Immature natural killer cell (primary cell): Measurements from ENCODE around the gene OR3A1. TPM values are rescaled to one million over a fixed set of nuclear protein-coding genes. Genes with fewer than 3 reads are reported as not detected.
"Not testable (repeated sequence)": the region's sequence is repeated elsewhere in the genome, so short reads cannot be mapped to it uniquely, and the experiment has no call there.

Experiments
- DNase-seq, 3 donors: peaks; one replicate each; pipeline ENCODE4 v3.0.0; 2022; ENCODE audit warnings: mixed read lengths in 1 of 3
- H3K27ac Mint-ChIP-seq, 6 donors: one replicate each; pipeline ENCODE4 v1.8.0; 2020; ENCODE audit warnings: mixed read lengths in 6 of 6, mild to moderate bottlenecking in 5 of 6, inconsistent platforms in 4 of 6, moderate library complexity in 3 of 6
- H3K27me3 Mint-ChIP-seq, 3 donors: one replicate each; pipeline ENCODE4 v1.8.0; 2020 to 2021; ENCODE audit warnings: low read depth in 3 of 3, mild to moderate bottlenecking in 3 of 3, mixed read lengths in 3 of 3, moderate library complexity in 3 of 3, inconsistent platforms in 1 of 3
- H3K36me3 Mint-ChIP-seq, 3 donors: one replicate each; pipeline ENCODE4 v1.8.0; 2020; ENCODE audit warnings: mixed read lengths in 3 of 3, inconsistent platforms in 2 of 3, mild to moderate bottlenecking in 2 of 3
- H3K4me1 Mint-ChIP-seq, 2 donors: one replicate each; pipeline ENCODE4 v1.8.0; 2020; ENCODE audit warnings: inconsistent platforms in 2 of 2, mild to moderate bottlenecking in 2 of 2, mixed read lengths in 2 of 2, moderate library complexity in 1 of 2
- H3K4me3 Mint-ChIP-seq, 5 donors: one replicate each; pipeline ENCODE4 v1.8.0; 2020; ENCODE audit warnings: mild to moderate bottlenecking in 5 of 5, mixed read lengths in 5 of 5, inconsistent platforms in 3 of 5, moderate library complexity in 3 of 5
- H3K9me3 Mint-ChIP-seq, 6 donors: one replicate each; pipeline ENCODE4 v1.8.0; 2020; ENCODE audit warnings: mild to moderate bottlenecking in 6 of 6, mixed read lengths in 6 of 6, inconsistent platforms in 4 of 6, moderate library complexity in 3 of 6
- polyA plus RNA-seq, 3 donors: library from polyadenylated mRNA; unstranded; fragments of 300-500 nt; fragmentation: Illumina TruSeq; gene quantifications; one replicate each; pipeline ENCODE4 v1.2.3, GENCODE V29; 2021

The OR3A1 gene
- not detected for polyA plus RNA-seq

DNA sequence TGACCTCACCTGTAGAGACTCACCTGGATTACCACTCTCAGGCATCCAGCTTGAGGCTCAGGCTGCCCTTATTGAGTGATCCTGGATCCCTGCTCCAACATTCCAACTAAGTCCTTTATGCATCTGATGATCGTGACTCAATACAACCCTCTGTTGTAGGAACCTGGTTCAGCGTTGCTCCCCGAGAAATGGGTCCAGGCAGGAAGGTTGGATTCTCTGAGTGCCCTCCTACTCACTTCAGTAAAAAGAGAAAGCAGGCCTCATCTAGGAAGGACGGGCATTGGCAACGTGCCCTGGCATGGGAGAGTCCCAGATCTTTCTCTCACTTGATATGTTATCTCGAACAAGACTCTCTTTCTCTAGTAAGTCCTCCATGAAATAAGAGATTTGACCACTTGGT is at the start of gene OR3A1:
TSS of gene OR3A1 (minus strand) at position 101 of the 400 bp plus-strand sequence. CDS start 5,778 bp downstream, outside the sequence.
- no peak for DNase-seq
- Mint-ChIP-seq H3K9me3 (no peaks in the 10 kb centered on the region), H3K4me1 (no peaks in the 10 kb centered on the region), H3K27ac (no peak within 1 kb of the TSS), H3K36me3 (no peaks in the 10 kb centered on the region), H3K27me3 (peaks cover 2 to 13% (median 7%) of the 10 kb centered on the region in 3 donors), H3K4me3 (no peak within 1 kb of the TSS)

- H3K4me1 Mint-ChIP-seq, DNase-seq: not testable (repeated sequence)
- peaks cover 2 to 21% (median 3%) of the 10 kb centered on the region in 3 donors for H3K27me3 Mint-ChIP-seq
Measured at GRCh38 chr17:3342782-3343181, 44.6 kb upstream of the OR3A1 start.

GRCh38 chr17:3335876-3336275 is 37.7 kb upstream of the OR3A1 start:
- no peak overlapping the region for H3K27ac Mint-ChIP-seq
- H3K27me3 Mint-ChIP-seq: peaks cover 3 to 20% (median 10%) of the 10 kb centered on the region in 3 donors
- no peaks in the 10 kb centered on the region for H3K4me1 Mint-ChIP-seq
- DNase-seq: no peak
- H3K9me3 Mint-ChIP-seq: peaks cover 0 to 5% (median 2%) of the 10 kb centered on the region in 6 donors
- no peaks in the 10 kb centered on the region for H3K36me3 Mint-ChIP-seq
- no peak overlapping the region for H3K4me3 Mint-ChIP-seq

More at GRCh38 chr17:3342782-3343181, 44.6 kb upstream of the OR3A1 start:
- not testable (repeated sequence) for H3K27ac Mint-ChIP-seq, H3K4me3 Mint-ChIP-seq, H3K36me3 Mint-ChIP-seq
- peaks cover 5 to 16% (median 10%) of the 10 kb centered on the region in 6 donors for H3K9me3 Mint-ChIP-seq

GRCh38 chr17:3318336-3318735 is 20.2 kb upstream of the OR3A1 start:
- H3K9me3 Mint-ChIP-seq: peaks cover 0 to 2% (median 0%) of the 10 kb centered on the region in 6 donors
- H3K27me3 Mint-ChIP-seq: peaks cover 0 to 10% (median 6%) of the 10 kb centered on the region in 3 donors
- no peaks in the 10 kb centered on the region for H3K36me3 Mint-ChIP-seq
- no peaks in the 10 kb centered on the region for H3K4me1 Mint-ChIP-seq
- H3K4me3 Mint-ChIP-seq: no peak overlapping the region
- no peak overlapping the region for H3K27ac Mint-ChIP-seq
- no peak for DNase-seq

- Mint-ChIP-seq H3K4me1 (no peaks in the 10 kb centered on the region), H3K9me3 (peaks cover 0 to 2% (median 0%) of the 10 kb centered on the region in 6 donors), H3K27me3 (peaks cover 0 to 6% (median 6%) of the 10 kb centered on the region in 3 donors), H3K4me3 (no peak overlapping the region), H3K36me3 (no peaks in the 10 kb centered on the region), H3K27ac (no peak overlapping the region)
- no peak for DNase-seq
Measured at GRCh38 chr17:3316836-3317235, 18.7 kb upstream of the OR3A1 start.

DNA sequence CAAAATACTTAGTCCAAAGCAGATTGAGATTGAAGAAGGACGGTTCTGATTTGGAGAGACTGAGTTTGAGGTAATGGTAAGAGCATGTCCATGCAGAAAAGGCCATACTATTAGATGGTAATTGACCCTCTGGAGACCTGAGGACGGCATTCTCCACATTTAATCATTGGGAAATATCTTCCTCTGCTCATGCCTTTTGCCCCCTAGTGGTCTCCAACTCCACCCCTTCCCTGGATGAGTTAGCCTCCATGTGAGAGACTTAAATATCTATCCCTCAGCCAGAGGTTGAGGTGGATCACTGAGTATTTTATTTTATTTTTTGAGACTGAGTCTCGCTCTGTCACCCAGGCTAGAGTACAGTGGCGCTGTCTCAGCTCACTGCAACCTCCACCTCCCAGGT is 10.4 kb upstream of the OR3A1 start:
- H3K27ac Mint-ChIP-seq: no peak overlapping the region
- no peaks in the 10 kb centered on the region for H3K9me3 Mint-ChIP-seq
- DNase-seq: no peak
- H3K27me3 Mint-ChIP-seq: peaks cover 3 to 8% (median 7%) of the 10 kb centered on the region in 3 donors
- no peaks in the 10 kb centered on the region for H3K36me3 Mint-ChIP-seq
- H3K4me3 Mint-ChIP-seq: no peak overlapping the region
- H3K4me1 Mint-ChIP-seq: no peaks in the 10 kb centered on the region

DNA sequence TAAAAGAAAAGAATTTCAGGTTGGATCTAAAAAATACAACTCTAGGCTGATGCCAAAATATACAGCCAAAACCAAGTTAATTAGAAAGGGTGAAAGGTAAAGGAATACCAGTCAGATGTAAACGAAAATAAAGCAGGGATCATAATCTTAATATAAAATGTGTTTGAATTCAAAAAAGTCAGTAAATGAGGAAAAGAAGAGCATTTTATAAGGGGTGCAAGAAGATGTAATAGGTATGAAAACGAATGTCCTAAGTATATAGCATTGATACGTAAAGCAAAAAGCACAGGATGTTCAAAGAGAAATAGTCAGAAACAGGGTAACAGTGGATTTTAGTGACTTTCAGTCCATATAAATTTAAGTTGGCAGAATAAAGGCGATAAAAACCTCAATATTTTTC is 2.5 kb downstream of the OR3A1 start:
- no peak for DNase-seq
- peaks cover 2 to 20% (median 5%) of the 10 kb centered on the region in 3 donors for H3K27me3 Mint-ChIP-seq
- no peaks in the 10 kb centered on the region for H3K9me3 Mint-ChIP-seq
- H3K4me3 Mint-ChIP-seq: no peak overlapping the region
- no peaks in the 10 kb centered on the region for H3K36me3 Mint-ChIP-seq
- H3K4me1 Mint-ChIP-seq: no peaks in the 10 kb centered on the region
- H3K27ac Mint-ChIP-seq: no peak overlapping the region

DNA sequence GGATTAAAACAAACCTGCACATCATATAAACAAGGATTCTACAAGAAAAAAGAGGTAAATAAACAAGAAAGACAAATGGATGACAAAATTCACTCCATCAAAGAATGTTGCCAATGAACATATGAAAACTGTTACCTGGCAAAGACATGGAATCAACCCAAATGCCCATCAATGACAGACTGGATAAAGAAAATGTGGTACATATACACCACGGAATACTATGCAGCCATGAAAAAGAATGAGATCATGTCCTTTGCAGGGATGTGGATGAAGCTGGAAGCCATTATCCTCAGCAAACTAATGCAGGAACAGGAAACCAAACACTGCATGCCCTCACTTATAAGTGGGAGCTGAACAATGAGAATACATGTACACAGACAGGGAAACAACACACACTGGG is 4.6 kb downstream of the OR3A1 start:
- not testable (repeated sequence) for DNase-seq, H3K36me3 Mint-ChIP-seq, H3K9me3 Mint-ChIP-seq, H3K4me3 Mint-ChIP-seq, H3K4me1 Mint-ChIP-seq, H3K27ac Mint-ChIP-seq
- H3K27me3 Mint-ChIP-seq: peaks cover 2 to 20% (median 7%) of the 10 kb centered on the region in 3 donors

- H3K36me3 Mint-ChIP-seq: no peaks in the 10 kb centered on the region
- H3K27ac Mint-ChIP-seq: peak overlapping the region in 2 of 6 donors; percentile 1 to 48
- H3K4me1 Mint-ChIP-seq: peaks cover 0 to 6% of the 10 kb centered on the region in 2 donors
- peaks cover 6 to 23% (median 8%) of the 10 kb centered on the region in 3 donors for H3K27me3 Mint-ChIP-seq
- H3K9me3 Mint-ChIP-seq: peaks cover 0 to 3% (median 0%) of the 10 kb centered on the region in 6 donors
- no peak for DNase-seq
- no peak overlapping the region for H3K4me3 Mint-ChIP-seq
Measured at GRCh38 chr17:3282901-3283300, 15.3 kb downstream of the OR3A1 start.

- Mint-ChIP-seq H3K4me1 (peaks cover 0 to 3% of the 10 kb centered on the region in 2 donors), H3K4me3 (no peak overlapping the region), H3K27me3 (peaks cover 2 to 6% (median 5%) of the 10 kb centered on the region in 3 donors), H3K9me3 (peaks cover 0 to 12% (median 5%) of the 10 kb centered on the region in 6 donors), H3K27ac (no peak overlapping the region), H3K36me3 (peaks cover 0 to 5% (median 3%) of the 10 kb centered on the region in 3 donors)
- DNase-seq: no peak
Measured at GRCh38 chr17:3276126-3276525, 22.0 kb downstream of the OR3A1 start.

DNA sequence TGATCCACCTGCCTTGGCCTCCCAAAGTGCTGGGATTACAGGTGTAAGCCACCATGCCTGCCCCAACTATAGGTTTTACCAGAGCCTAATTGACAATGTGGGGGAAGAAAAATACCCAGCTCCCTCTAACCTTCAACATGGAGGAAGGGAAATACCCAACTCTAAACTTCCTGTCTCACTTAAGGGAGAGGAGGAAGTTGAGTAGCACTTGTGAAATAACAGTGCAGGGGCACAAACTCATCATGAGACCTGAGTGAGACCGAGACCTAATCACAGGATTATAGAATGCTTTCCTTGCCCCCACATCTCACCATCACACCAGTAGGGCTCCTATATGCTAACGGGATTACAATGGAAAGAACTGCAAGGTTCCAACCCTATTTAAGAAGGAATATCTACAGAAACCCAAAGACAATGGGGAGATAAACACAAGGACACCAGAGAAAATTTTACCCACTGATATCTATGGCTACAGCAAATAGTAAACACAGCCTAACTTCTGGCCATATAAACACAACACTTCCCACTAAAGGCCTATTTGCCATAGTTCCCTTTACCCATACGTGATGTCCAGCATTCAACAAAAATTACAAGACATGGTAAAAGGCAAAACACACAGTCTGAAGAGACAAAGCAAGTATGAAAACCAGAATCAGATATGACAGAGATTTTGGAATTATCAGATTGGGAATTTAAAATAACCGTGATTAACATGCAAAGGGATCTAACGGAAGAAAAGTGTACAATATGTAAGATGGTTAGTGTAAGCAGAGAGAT is 26.9 kb downstream of the OR3A1 start:
- H3K27me3 Mint-ChIP-seq: peaks cover 2 to 6% (median 3%) of the 10 kb centered on the region in 3 donors
- H3K27ac Mint-ChIP-seq: no peak overlapping the region
- H3K9me3 Mint-ChIP-seq: peaks cover 3 to 20% (median 6%) of the 10 kb centered on the region in 6 donors
- peaks cover 0 to 5% (median 3%) of the 10 kb centered on the region in 3 donors for H3K36me3 Mint-ChIP-seq
- H3K4me3 Mint-ChIP-seq: no peak overlapping the region
- DNase-seq: no peak
- H3K4me1 Mint-ChIP-seq: peaks cover 0 to 4% of the 10 kb centered on the region in 2 donors

GRCh38 chr17:3260600-3260999 is 37.6 kb downstream of the OR3A1 start:
- Mint-ChIP-seq H3K4me1 (peaks cover 10 to 25% of the 10 kb centered on the region in 2 donors), H3K27me3 (peaks cover 2 to 9% (median 6%) of the 10 kb centered on the region in 3 donors), H3K27ac (peak overlapping the region in 4 of 6 donors; percentile 71 to 90 (median 81)), H3K4me3 (peak overlapping the region in 4 of 5 donors; percentile 12 to 65 (median 60)), H3K36me3 (no peaks in the 10 kb centered on the region), H3K9me3 (no peaks in the 10 kb centered on the region)
- peak in 2 of 3 donors; percentile 33 to 47 for DNase-seq

- no peaks in the 10 kb centered on the region for H3K9me3 Mint-ChIP-seq
- peaks cover 2 to 8% (median 6%) of the 10 kb centered on the region in 3 donors for H3K27me3 Mint-ChIP-seq
- peaks cover 10 to 25% of the 10 kb centered on the region in 2 donors for H3K4me1 Mint-ChIP-seq
- peak overlapping the region in 4 of 5 donors; percentile 12 to 65 (median 60) for H3K4me3 Mint-ChIP-seq
- no peaks in the 10 kb centered on the region for H3K36me3 Mint-ChIP-seq
- peak overlapping the region in 4 of 6 donors; percentile 71 to 90 (median 81) for H3K27ac Mint-ChIP-seq
- DNase-seq: no peak
Measured at GRCh38 chr17:3260163-3260562, 38.0 kb downstream of the OR3A1 start.

- H3K4me1 Mint-ChIP-seq: peaks cover 10 to 25% of the 10 kb centered on the region in 2 donors
- H3K36me3 Mint-ChIP-seq: no peaks in the 10 kb centered on the region
- H3K9me3 Mint-ChIP-seq: no peaks in the 10 kb centered on the region
- H3K27me3 Mint-ChIP-seq: peaks cover 2% of the 10 kb centered on the region in 3 donors
- no peak for DNase-seq
- H3K27ac Mint-ChIP-seq: no peak overlapping the region
- H3K4me3 Mint-ChIP-seq: no peak overlapping the region
Measured at GRCh38 chr17:3256575-3256974, 41.6 kb downstream of the OR3A1 start.
